ENCODE measurements around the gene MTTP.

DNA sequence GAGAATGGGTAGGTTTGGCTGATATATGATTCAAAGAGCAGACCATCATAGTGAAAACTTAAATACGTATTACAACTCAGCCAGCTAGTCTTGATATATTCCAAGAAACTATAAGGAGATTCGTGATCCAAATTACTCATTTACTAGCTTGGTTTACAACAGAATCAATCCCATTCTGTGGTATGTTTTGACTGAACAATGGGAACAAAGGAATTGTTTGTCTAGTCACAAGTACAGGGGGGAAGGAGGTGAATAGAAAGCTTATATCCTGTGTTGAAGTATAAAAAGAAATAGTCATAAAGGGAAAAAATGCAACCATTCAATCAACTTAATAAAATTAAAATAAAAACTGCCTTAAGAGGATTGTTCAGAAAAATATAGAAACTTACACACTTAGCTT, 66.1 kb downstream of the MTTP start:
- TF ChIP-seq, protein P1, sequence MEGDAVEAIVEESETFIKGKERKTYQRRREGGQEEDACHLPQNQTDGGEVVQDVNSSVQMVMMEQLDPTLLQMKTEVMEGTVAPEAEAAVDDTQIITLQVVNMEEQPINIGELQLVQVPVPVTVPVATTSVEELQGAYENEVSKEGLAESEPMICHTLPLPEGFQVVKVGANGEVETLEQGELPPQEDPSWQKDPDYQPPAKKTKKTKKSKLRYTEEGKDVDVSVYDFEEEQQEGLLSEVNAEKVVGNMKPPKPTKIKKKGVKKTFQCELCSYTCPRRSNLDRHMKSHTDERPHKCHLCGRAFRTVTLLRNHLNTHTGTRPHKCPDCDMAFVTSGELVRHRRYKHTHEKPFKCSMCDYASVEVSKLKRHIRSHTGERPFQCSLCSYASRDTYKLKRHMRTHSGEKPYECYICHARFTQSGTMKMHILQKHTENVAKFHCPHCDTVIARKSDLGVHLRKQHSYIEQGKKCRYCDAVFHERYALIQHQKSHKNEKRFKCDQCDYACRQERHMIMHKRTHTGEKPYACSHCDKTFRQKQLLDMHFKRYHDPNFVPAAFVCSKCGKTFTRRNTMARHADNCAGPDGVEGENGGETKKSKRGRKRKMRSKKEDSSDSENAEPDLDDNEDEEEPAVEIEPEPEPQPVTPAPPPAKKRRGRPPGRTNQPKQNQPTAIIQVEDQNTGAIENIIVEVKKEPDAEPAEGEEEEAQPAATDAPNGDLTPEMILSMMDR (IDR thresholded peaks at IDR 0.05; ENCODE audit: low read depth, low read length, missing input control), result no peak
- TF ChIP-seq SP1 (IDR thresholded peaks at IDR 0.05) (no peak), JUND (IDR thresholded peaks at IDR 0.05) (no peak), RAD21 (IDR thresholded peaks at IDR 0.05) (no peak), TAF1 (conservative IDR thresholded peaks at IDR 0.05) (no peak), HNF4A (conservative IDR thresholded peaks at IDR 0.05) (no peak), EGR1 (IDR thresholded peaks at IDR 0.05; ENCODE audit: low read depth in 2 of 2) (no peak), RXRA (IDR thresholded peaks at IDR 0.05) (no peak)
- TF ChIP-seq, protein P2, sequence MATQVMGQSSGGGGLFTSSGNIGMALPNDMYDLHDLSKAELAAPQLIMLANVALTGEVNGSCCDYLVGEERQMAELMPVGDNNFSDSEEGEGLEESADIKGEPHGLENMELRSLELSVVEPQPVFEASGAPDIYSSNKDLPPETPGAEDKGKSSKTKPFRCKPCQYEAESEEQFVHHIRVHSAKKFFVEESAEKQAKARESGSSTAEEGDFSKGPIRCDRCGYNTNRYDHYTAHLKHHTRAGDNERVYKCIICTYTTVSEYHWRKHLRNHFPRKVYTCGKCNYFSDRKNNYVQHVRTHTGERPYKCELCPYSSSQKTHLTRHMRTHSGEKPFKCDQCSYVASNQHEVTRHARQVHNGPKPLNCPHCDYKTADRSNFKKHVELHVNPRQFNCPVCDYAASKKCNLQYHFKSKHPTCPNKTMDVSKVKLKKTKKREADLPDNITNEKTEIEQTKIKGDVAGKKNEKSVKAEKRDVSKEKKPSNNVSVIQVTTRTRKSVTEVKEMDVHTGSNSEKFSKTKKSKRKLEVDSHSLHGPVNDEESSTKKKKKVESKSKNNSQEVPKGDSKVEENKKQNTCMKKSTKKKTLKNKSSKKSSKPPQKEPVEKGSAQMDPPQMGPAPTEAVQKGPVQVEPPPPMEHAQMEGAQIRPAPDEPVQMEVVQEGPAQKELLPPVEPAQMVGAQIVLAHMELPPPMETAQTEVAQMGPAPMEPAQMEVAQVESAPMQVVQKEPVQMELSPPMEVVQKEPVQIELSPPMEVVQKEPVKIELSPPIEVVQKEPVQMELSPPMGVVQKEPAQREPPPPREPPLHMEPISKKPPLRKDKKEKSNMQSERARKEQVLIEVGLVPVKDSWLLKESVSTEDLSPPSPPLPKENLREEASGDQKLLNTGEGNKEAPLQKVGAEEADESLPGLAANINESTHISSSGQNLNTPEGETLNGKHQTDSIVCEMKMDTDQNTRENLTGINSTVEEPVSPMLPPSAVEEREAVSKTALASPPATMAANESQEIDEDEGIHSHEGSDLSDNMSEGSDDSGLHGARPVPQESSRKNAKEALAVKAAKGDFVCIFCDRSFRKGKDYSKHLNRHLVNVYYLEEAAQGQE (IDR thresholded peaks at IDR 0.05), result no peak
- TF ChIP-seq, protein P3, sequence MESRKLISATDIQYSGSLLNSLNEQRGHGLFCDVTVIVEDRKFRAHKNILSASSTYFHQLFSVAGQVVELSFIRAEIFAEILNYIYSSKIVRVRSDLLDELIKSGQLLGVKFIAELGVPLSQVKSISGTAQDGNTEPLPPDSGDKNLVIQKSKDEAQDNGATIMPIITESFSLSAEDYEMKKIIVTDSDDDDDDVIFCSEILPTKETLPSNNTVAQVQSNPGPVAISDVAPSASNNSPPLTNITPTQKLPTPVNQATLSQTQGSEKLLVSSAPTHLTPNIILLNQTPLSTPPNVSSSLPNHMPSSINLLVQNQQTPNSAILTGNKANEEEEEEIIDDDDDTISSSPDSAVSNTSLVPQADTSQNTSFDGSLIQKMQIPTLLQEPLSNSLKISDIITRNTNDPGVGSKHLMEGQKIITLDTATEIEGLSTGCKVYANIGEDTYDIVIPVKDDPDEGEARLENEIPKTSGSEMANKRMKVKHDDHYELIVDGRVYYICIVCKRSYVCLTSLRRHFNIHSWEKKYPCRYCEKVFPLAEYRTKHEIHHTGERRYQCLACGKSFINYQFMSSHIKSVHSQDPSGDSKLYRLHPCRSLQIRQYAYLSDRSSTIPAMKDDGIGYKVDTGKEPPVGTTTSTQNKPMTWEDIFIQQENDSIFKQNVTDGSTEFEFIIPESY (IDR thresholded peaks at IDR 0.05), result no peak
- TF ChIP-seq, protein P4, sequence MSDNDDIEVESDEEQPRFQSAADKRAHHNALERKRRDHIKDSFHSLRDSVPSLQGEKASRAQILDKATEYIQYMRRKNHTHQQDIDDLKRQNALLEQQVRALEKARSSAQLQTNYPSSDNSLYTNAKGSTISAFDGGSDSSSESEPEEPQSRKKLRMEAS (IDR thresholded peaks at IDR 0.05), result no peak
- TF ChIP-seq, protein P5, sequence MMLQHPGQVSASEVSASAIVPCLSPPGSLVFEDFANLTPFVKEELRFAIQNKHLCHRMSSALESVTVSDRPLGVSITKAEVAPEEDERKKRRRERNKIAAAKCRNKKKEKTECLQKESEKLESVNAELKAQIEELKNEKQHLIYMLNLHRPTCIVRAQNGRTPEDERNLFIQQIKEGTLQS (IDR thresholded peaks at IDR 0.05), result no peak

Data from liver (tissue), 3 donors.